DOHH2 (cell line): ENCODE data around the gene IQGAP1.

Source experiments
- CTCF ChIP-seq: fragments of 200-600 bp; sonication (generic); IDR thresholded peaks from one replicate; pipeline ENCODE4 v1.5.1; 2014; ENCODE audit warnings: antibody characterized with exemption, mild to moderate bottlenecking, low read depth, low read length; ENCODE audit not compliant: poor library complexity, severe bottlenecking
- EZH2phosphoT487 ChIP-seq: fragments of 200-600 bp; sonication (generic); IDR thresholded peaks from 2 replicates; pipeline ENCODE4 v1.6.1; 2017; ENCODE audit warnings: borderline replicate concordance, mild to moderate bottlenecking, antibody characterized with exemption, low read length, moderate library complexity, mixed read lengths

- TF ChIP-seq CTCF = no peak
- TF ChIP-seq EZH2phosphoT487 = no peak
These were observed 48.9 kb downstream of the IQGAP1 start for GRCh38 chr15:90436952-90437351.
